Endothelial cell of hepatic sinusoid (primary cell): ENCODE measurements around the gene FAM89A.
"Not testable (repeated sequence)": the region's sequence is repeated elsewhere in the genome, so short reads cannot be mapped to it uniquely, and the experiment has no call there.

Source experiments
- in situ Hi-C: cut with HindIII; loops from 2 replicates; pipeline ENCODE4 v1.10.0; 2017; ENCODE audit warnings: low sequenced_read_pairs

The FAM89A gene

DNA sequence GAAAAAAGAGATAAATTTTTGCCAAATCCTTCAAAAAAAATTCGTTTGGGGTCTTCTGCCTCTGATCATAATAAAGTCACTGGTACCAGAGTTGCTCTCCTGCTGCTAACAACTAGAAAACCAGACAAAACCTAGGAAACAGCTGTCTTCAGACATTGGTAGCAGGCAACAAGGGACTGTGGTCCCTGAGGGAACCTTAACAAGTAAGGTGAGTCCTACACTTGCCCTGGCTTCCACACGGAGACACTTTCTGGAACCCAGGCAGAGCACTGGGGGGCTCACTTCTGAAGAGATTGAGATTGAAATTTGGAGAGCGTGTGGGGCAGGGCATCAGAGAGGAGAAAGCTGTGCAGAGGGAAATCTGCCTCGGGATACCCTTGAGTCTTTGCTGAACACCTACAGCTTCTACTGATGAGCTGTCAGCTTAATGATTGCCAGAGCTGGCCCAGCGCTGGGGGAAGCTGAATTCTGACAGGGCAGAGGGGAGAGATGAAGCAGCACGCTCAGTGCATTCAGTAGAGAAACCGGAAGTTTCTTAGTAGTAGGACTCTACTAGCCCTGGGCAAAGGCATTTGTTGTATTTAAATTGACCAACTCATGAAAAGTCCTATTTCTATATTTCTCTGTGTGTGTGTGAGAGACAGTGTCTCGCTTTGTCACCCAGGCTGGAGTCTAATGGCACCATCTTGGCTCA is 18.5 kb upstream of the FAM89A start:
- in situ Hi-C loops, result loop anchor here (5.0 kb wide), 1 partner anchor 94 kb away; no protein-coding TSS in a partner anchor

DNA sequence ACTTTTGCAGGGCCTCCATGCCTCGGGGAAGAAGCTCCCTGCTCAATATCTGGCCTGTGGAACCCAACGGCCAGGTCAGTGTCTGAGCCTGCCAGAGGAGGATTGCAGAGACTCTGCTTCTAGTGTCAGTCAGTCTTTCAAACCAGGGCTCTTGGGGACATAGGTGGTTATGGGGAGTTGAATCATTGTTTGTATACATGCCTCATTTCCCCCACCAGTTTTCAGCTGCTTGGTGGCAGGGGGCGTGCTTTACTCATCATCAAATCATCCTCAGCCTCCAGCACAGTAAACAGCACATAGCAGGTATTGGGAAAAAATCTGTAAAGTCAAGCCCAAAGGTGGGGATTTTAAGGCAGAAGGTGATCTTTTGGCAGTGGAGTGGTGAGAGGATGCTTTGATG is 17.4 kb upstream of the FAM89A start:
- in situ Hi-C loops, result loop anchor here (5.0 kb wide), 1 partner anchor 95 kb away; no protein-coding TSS in a partner anchor

DNA sequence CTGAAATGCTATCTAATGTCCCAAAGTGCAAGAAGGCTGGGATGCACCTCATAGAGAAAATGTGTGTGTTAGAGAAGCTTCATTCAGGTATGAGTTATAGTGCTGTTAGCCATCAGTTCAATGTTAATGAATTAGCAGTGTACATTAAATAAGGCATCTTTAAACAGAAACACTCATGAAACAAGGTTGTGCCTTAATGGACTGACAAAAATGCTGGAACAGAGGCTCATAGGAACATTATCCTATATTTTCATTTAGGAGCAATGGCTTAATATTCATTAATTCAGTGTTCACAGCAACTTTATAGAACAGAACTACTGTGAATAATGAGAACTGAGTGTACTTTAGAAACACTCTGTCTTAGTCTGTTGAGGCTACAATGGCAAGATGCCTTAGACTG is 15.2 kb upstream of the FAM89A start:
- in situ Hi-C loops, result loop anchor here (5.0 kb wide), 1 partner anchor 97 kb away; no protein-coding TSS in a partner anchor

DNA sequence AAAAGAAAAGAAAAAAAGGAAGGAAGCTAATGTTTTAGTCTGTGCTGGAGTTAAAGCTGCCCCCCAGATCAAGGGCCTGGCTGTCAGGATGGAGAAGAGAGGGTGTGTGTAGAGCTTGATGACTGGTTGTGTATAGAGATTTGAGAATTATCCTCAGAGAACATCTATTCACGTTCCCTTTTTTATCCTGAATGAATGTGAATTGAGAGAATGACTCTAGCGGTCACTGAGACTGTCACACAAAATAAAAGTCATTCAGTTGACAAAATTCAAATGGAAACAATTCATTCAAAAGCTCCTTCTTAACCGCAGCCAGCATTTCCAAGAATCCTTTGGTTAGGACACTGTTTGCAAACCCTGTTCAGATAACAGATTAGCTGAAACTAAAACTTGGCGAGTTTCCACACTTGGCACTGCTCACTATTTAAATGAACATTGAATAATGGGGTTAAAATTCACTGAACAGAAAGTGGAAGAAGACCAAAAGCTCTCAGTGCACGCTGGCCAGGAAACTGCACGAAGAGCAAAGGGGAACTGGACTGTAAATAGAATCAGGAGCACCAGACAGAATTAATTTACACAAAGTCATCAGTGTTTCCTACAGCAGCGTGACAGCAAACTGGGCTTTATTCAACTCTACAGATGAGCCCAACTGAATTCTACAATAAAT is 13.6 kb upstream of the FAM89A start:
- in situ Hi-C loops, result no loop called here

DNA sequence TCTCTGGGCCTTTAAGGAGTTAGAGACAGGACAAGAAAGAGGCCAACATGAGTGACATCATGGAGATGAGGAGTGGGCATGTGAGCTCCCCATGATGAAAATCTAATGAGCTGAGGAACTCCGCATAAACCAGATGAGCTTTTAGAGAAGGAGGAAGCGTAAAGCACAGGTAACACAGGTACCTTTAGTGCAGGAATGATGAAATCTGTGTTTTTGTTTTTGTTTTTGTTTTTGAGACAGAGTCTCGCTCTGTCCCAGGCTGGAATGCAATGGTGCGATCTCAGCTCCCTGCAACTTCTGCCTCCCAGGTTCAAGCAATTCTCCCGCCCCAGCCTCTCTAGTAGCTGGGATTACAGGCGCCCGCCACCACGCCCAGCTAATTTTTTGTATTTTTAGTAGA is 12.7 kb upstream of the FAM89A start:
- in situ Hi-C loops, result no loop called here

DNA sequence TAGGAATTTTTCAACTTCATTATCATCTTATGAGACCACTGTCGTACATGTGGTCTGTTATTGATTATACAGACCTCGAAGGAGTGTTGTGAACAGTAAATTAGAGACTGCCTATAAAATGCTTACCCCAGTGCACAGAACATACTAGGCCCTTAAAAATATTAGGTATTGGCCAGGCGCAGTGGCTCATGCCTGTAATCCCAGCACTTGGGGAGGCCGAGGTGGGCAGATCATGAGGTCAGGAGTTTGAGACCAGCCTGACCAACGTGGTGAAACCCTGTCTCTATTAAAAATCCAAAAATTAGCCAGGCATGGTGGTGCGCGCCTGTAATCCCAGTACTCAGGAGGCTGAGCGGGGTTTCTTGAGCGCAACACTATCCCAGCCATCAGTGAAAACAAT is 10.9 kb upstream of the FAM89A start:
- in situ Hi-C loops, result not testable (repeated sequence)

DNA sequence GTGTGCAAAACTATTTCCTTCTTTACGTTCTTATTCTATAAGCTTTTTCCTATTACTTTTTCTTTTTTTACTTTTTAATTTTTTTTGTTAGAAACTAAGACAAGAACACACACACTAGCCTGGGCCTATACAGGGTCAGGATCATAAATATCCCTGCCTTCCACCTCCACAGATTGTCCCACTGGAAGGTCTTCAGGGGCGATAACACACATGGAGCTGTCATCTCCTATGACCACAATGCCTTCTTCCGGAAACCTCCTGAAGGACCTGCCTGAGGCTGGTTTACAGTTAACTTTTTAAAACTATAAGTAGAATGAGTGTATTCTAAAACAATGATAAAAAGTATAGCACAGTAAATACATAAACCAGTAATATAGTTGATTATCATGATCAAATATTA is 10.3 kb upstream of the FAM89A start:
- in situ Hi-C loops, result no loop called here

DNA sequence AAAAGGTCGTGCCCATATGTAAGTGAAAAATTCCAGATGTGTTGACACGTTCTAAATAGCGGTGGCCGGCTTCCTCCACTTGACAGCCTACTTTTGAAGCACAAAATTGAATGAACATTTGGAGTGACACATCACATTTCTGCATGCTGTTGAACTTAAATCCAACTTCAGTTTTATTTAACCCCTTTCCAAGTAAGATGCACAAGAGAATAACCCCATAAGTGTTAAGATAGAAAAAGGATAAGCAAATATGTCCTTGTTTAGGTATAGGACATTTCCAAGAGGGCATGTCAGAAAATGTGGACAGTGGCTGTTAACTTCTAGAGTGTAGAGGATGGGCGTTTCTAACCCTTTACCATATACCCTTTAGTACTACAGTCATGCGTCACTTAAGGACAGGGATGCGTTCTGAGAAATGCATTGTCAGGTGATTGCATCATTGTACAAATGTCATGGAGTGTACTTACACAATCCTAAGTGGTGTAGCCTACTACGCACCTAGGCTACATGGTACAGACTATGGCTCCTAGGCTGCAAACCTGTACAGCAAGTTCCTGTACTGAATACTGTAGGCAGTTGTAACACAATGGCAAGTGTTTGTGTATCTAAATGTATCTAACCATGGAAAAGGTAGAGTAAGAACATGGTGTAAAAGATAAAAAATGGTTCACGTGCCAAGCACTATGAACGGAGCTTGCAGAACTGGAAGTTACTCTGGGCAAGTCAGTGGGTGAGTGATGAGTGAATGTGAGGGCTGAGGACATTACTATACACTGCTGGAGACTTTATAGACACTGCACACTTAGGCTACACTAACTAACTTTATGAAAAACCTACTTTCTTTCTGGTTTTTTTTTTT is 9.3 kb upstream of the FAM89A start:
- in situ Hi-C loops, result no loop called here

DNA sequence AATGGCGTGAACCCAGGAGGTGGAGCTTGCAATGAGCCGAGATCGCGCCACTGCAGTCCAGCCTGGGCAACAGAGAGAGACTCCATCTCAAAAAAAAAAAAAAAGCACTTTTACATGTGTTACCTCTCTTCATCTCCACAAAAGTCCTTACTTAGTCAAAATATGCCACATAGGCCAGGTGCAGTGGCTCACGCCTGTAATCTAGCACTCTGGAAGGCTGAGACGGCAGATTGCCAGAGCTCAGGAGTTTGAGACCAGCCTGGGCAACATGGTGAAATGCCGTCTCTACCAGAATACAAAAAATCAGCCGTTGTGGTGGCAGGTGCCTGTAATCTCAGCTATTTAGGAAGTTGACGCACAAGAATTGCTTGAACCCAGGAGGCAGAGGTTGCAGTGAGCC is 8.4 kb upstream of the FAM89A start:
- in situ Hi-C loops, result not testable (repeated sequence)

DNA sequence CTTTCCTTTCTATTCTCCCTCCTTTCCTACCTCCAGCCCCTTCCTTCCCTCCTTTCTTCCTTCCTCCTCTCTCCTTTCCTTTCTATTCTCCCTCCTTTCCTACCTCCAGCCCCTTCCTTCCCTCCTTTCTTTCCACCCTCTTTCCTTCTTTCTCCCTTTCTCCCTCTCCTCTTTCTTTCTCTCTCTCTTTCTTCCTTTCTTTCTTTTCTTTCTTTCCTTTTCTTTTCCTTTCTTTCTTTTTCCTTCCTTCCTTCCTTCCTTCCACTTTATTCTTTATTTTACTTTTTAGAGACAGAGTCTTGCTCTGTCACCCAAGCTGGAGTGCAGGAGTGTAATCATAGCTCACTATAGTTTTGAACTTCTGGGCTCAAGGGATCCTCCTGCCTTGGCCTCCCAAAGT is 7.5 kb upstream of the FAM89A start:
- in situ Hi-C loops, result not testable (repeated sequence)

DNA sequence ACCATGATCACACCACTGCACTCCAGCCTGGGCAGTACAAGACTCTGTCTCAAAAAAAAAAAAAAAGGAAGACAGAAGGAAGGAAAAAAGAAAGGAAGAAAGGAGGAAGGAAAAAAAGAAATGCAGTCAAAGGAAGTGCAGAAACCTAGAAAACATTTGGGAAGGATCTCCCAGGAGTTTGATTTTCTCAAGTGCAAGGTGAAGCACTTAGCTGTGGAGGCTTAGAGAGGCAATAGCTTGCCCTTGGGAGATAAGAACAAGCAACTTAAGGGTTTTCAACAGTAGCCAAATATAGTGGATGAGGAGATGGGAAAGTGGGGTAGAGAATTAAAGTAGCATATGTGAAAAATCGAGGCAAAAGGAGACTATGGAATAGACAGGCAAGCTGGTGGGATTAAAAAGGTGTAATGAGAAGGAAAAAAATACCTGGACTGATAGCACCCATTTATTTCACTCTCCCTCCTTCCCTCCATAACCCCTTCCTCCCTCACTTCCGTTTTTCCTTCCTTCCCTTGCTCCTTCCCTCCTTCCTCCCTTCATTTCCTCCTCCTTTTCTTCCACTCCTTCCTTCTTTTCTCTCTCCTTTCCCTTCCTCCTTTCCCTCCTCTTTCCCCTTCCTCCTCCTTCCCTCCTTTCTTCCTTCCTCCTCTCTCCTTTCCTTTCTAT is 6.8 kb upstream of the FAM89A start:
- in situ Hi-C loops, result no loop called here

DNA sequence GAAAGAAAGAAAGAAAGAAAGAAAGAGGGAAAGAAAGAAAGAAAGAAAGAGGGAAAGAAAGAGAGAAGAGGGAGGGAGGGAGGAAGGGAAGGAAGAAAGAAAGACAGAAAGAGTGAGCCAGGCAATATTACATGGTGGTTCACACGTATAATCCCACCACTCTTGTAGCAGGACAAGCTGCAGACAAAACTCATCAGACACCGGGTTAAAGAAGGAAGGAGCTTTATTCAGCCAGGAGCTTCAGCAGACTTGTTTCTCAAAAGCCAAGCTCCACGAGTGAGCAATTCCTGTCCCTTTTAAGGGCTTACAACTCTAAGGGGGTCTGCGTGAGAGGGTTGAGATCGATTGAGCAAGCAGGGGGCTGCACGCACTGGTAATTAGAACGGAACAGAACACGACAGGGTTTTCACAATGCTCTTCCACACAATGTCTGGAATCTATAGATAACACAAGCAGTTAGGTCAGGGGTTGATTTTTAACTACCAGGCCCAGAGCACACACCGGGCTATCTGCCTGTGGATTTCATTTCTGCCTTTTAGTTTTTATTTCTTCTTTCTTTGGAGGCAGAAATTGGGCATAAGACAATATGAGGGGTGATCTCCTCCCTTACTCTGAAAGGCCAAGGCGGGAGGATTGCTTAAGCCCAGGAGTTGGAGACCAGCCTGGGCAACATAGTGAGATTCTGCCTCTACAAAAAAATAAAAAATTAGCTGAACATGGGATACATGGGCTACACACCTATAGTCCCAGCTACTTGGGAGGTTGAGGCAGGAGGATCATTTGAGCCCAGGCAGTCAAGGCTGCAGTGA is 6.1 kb upstream of the FAM89A start:
- in situ Hi-C loops, result not testable (repeated sequence)

DNA sequence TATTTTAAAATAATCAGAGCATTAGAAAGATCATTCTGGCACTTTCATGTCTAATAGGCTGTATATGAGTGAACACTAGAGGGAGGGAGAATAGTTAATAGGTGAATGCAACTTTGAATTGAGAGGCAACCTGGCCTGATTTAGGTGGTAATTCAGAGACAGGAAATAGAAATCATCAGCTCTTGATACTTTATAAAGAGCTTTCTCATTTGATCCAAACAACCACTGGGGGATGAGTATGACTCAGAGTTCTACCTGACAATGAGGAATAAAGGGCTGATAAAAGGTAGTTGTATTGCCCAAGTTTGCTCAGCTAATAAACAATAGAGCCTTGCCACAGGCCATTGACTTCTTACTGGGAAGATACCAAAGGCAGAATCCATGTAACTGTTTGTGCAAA is 5.2 kb upstream of the FAM89A start:
- in situ Hi-C loops, result no loop called here

DNA sequence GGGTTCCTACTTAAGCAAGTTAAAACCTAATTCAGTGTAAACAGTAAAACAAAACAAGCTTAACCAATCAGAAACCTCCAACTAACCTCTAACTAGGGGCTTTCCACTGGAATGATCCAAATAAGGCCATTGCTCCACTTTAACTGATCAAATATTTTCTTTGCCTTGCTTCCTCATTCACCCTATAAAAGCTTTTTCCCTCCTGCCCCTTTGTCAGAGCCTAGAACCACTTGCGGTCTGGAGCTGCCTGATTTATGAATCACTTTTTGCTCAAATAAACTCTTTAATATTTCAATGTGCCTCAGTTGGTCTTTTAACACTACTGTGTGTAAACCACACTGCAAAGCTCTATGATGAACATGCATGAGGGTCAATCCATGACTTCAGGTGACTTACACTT is 4.5 kb upstream of the FAM89A start:
- in situ Hi-C loops, result no loop called here

DNA sequence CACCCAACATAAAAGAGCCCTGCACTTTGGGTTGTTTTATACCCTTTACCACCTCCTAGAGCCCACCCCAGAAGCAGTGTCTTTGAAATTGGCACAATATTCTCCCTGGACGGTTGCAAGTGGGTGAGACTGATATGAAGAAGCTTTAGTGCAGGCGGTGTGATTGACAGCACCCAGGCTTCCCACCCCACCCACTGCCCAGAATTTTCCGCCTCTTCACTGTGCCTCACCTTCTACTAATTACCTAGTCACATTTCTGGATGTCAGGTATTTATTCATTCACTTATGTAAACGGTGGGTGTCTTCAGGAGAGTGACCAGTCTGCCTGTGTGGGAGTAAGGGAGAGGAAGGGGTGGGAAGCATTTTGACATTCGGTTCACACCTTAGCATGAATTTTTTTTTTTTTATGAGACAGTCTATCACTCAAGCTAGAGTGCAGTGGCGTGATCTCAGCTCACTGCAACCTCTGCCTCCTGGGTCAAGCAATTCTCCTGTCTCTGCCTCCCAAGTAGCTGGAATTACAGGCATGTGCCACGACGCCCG is 1.7 kb upstream of the FAM89A start:
- in situ Hi-C loops, result no loop called here

DNA sequence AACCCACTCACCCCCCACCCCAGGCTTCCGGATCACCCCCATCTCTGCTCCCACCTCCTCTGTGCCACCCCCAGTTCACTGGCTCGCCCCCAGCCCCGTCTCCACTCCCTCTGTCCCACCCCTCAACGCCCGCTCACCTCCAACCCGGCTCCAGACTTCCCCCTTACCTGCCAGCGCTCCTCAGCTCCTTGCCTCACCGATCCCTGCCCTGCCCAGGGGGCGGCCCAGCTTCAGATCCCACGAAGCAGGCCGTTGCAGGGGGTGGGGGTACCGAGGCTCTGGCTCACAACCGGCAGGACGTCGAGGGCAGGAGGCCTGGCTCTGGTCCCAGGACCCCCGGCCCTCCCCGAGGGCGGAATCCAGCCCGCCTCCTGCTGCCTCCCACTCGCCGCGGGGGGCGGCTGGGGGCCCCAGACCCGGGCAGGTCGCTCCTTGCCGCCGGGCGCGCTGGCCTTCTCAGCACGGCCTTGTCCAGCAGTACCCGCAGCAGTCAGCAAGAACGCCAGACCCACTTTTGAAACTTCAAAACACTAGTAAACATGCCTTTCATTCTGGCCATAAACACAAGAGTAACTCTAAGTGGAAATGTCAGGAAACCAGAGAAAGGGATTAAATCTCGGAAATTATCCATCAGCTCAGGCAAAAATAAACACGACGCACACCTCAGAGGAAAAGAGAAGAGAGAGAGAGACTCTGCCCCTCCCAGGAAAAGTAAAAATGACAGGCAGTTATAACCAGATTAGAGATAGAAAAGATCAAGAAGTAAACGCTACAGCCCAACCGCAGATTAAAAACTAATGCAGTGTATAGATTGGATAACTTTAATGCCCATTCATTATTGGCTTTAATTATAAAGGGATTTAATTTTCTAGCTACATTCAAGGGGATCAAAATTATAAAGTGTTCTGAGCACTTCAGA is 1.0 kb upstream of the FAM89A start:
- in situ Hi-C loops, result no loop called here

DNA sequence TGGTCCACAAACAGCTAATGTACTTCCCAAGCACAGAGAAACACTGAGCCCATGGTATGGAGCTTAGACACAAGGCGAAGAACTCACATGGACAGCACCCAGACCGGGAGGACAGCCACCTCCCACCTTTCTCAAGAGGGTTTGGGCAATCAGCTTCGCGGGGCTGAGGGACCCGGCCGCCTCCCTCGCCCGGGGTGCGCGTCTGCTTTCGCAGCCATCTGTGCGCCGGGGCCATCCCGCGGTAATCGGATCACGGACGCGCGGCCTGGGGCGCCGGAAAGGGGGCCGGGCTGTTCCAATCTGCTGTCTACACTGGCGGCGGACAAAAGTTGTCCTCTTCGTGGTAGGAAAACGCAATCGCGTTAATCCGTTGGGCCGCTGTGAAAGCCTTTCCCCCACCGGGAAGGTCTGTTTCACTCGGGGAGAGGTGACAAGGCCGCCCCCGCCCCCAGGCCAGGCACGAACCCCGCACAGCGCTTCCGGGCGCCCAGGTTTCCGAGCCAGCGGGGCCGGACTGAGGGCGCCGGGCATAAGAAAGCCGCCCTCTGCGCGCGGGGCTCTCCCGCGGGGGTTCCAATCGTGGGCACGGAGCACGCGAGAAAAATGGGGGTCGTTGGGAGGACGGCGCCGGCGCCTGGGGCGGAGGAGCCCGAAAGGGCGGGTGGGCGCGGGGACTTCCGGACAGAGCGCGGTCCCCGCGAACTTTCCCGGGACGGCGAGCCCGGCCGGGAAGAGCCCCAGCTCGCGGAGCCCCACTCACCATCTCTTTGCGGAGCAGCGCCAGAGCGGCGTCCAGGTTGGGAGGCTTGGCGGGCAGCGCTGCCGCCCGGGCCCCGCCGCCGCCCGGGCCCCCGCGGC is 664 bp downstream of the FAM89A start:
- in situ Hi-C loops, result no loop called here
